CD4-positive, alpha-beta T cell (primary cell): Measurements from ENCODE around the gene COG5. TPM values are rescaled to one million over a fixed set of nuclear protein-coding genes. Genes with fewer than 3 reads are reported as not detected.

ENCODE experiments used
- ATAC-seq: fragments of 200-7000 bp; cut with Tn5 transposase; one replicate; pipeline ENCODE4 v1.10.0; 2022; ENCODE audit warnings: mild to moderate bottlenecking; ENCODE audit not compliant: poor library complexity
- CTCF ChIA-PET: fragments of 350-600 bp; sonication (Branson Sonifier 250); formaldehyde crosslinking; loops from one replicate; lab custom pipeline; 2021; ENCODE audit warnings: antibody characterized with exemption, inconsistent platforms; lab: Charles Lee
- POLR2A ChIA-PET: fragments of 350-600 bp; sonication (Branson Sonifier 250); formaldehyde crosslinking; loops from one replicate; lab custom pipeline; 2021; ENCODE audit warnings: antibody characterized with exemption, inconsistent platforms; lab: Charles Lee
- DNase-seq, 14 experiments: peaks; one replicate each; pipeline ENCODE4 v3.0.0-alpha.2; 2013 to 2020; ENCODE audit warnings: mixed read lengths in 2 of 14
- H3K27ac ChIP-seq, 2 donors: one replicate each; pipeline versions ENCODE4 v1.5.1 to v1.7.0; 2013; ENCODE audit warnings: low read length in 2 of 2, low read depth in 1 of 2, mild to moderate bottlenecking in 1 of 2
- H3K27me3 ChIP-seq, 2 experiments: 1 replicate in 1 of 2; 2 replicates in 1 of 2; pipeline versions ENCODE4 v1.6.1 to v1.7.0; 2013; ENCODE audit warnings: low read length in 2 of 2, control low read depth in 1 of 2, mild to moderate bottlenecking in 1 of 2, moderate library complexity in 1 of 2; ENCODE audit not compliant: insufficient read depth in 2 of 2, control insufficient read depth in 1 of 2
- H3K36me3 ChIP-seq: one replicate; pipeline ENCODE4 v1.6.1; 2013; ENCODE audit warnings: low read length, control low read depth; ENCODE audit not compliant: insufficient read depth
- H3K4me1 ChIP-seq: one replicate; pipeline ENCODE4 v1.6.1; 2013; ENCODE audit warnings: low read length, control low read depth; ENCODE audit not compliant: insufficient read depth
- H3K4me3 ChIP-seq: one replicate; pipeline ENCODE4 v1.5.1; 2013; ENCODE audit warnings: mild to moderate bottlenecking, low read length, moderate library complexity
- H3K9me3 ChIP-seq, 2 experiments: 1 replicate in 1 of 2; 2 replicates in 1 of 2; pipeline versions ENCODE4 v1.6.1 to v1.7.0; 2013; ENCODE audit warnings: low read length in 2 of 2, mild to moderate bottlenecking in 2 of 2, control low read depth in 1 of 2, moderate library complexity in 1 of 2; ENCODE audit not compliant: control insufficient read depth in 1 of 2, insufficient read depth in 1 of 2
- H3K27ac Mint-ChIP-seq: one replicate; pipeline ENCODE4 v1.8.0; 2020; ENCODE audit warnings: mixed read lengths
- H3K27me3 Mint-ChIP-seq: one replicate; pipeline ENCODE4 v1.8.0; 2021; ENCODE audit warnings: mixed read lengths
- H3K36me3 Mint-ChIP-seq: one replicate; pipeline ENCODE4 v1.8.0; 2021; ENCODE audit warnings: low read depth, mixed read lengths
- H3K4me1 Mint-ChIP-seq: one replicate; pipeline ENCODE4 v1.8.0; 2021; ENCODE audit warnings: low read depth, mixed read lengths
- H3K4me3 Mint-ChIP-seq: one replicate; pipeline ENCODE4 v1.8.0; 2020; ENCODE audit warnings: mild to moderate bottlenecking, mixed read lengths
- H3K9me3 Mint-ChIP-seq: one replicate; pipeline ENCODE4 v1.8.0; 2020; ENCODE audit warnings: mixed read lengths
- intact Hi-C, 2 experiments: fragments of 100-400 bp; cut with DNase I in 1 of 2; cut with micrococcal nuclease in 1 of 2; formaldehyde crosslinking; loops; one replicate each; pipeline versions ENCODE4 v1.15.1 to v1.9.0; 2023 to 2025; cut with DNase I, micrococcal nuclease
- total RNA-seq, 174 experiments: library from RNA in 2 of 174; stranded (reverse) in 2 of 174; gene quantifications; one replicate each; pipeline ENCODE4 v1.2.3 and lab custom pipeline; 2021 to 2026
- TF ChIP-seq, protein P1 (sequence below): fragments of 200-600 bp; IDR thresholded peaks from one replicate; pipeline ENCODE4 v1.8.0; 2022; ENCODE audit warnings: antibody characterized with exemption, mild to moderate bottlenecking

COG5 gene
- total RNA-seq, 2 experiments from 2014 or later = 43.4 to 44.5 TPM

DNA sequence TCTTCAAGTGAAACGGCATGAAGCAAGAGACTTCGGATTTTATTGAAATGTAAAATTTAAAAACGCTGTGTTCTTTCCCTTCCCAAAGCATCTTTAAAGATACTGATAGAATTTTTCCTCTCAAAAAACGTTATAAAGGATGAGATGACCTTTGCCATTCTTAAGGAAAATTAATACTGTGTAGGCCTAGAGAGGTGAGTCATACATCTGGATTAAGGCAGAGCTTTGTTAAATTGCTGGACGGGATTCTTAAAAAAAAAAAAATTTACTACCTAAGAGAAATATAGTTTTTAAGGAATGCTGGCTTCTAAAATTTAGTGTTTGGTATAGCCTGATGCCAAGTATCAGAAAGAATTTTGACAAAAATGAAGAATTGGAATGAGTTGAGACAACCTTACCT lies 401.2 kb downstream of the COG5 start:
- no peak overlapping the region for H3K27ac ChIP-seq
- no peaks in the 10 kb centered on the region for H3K4me1 ChIP-seq
- H3K27ac Mint-ChIP-seq = no peak overlapping the region
- TF ChIP-seq, protein P1, sequence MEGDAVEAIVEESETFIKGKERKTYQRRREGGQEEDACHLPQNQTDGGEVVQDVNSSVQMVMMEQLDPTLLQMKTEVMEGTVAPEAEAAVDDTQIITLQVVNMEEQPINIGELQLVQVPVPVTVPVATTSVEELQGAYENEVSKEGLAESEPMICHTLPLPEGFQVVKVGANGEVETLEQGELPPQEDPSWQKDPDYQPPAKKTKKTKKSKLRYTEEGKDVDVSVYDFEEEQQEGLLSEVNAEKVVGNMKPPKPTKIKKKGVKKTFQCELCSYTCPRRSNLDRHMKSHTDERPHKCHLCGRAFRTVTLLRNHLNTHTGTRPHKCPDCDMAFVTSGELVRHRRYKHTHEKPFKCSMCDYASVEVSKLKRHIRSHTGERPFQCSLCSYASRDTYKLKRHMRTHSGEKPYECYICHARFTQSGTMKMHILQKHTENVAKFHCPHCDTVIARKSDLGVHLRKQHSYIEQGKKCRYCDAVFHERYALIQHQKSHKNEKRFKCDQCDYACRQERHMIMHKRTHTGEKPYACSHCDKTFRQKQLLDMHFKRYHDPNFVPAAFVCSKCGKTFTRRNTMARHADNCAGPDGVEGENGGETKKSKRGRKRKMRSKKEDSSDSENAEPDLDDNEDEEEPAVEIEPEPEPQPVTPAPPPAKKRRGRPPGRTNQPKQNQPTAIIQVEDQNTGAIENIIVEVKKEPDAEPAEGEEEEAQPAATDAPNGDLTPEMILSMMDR = no peak
- ChIA-PET CTCF (interaction anchor here (1.3 kb wide), 1 partner anchor 15 kb away, joined by 5 read pairs; no protein-coding TSS in a partner anchor), POLR2A (no interaction called here)
- H3K36me3 Mint-ChIP-seq = no peaks in the 10 kb centered on the region
- no peaks in the 10 kb centered on the region for H3K9me3 ChIP-seq
- H3K36me3 ChIP-seq = no peaks in the 10 kb centered on the region
- H3K4me1 Mint-ChIP-seq = peaks cover 8% of the 10 kb centered on the region
- DNase-seq (no peak), ATAC-seq (no peak)
- H3K4me3 ChIP-seq = no peak overlapping the region
- H3K4me3 Mint-ChIP-seq = no peak overlapping the region
- intact Hi-C loops = loop anchor here in 1 of 2 experiments (10.0 kb wide), 1 partner anchor 298 kb away; the partner anchor contains the start of gene PIK3CG
- no peaks in the 10 kb centered on the region for H3K27me3 ChIP-seq
- no peaks in the 10 kb centered on the region for H3K27me3 Mint-ChIP-seq
- no peaks in the 10 kb centered on the region for H3K9me3 Mint-ChIP-seq

DNA sequence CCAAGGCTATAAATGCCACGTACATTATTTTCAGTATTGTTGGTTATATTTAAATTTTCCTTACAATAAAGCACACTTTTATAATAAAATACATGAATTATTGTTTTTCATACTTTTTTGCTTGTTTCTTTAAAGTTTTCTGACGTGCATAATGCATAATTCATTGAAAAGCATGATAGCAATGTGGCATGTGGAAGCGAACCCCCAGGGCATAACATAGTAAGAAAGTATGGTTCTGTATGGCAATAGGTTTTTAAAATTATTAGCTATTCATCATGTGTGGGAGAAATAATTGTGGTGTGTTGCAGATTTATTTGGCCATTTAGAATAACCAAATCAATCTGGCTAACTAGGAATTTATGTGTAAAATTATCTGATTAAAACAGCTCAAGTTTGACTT lies 402.3 kb downstream of the COG5 start:
- DNase-seq (no peak), ATAC-seq (no peak)
- no peaks in the 10 kb centered on the region for H3K36me3 Mint-ChIP-seq
- no peaks in the 10 kb centered on the region for H3K27me3 Mint-ChIP-seq
- CTCF ChIA-PET = interaction anchor here (1.3 kb wide), 1 partner anchor 14 kb away, joined by 5 read pairs; no protein-coding TSS in a partner anchor
- H3K4me1 Mint-ChIP-seq = peaks cover 4% of the 10 kb centered on the region
- no peak overlapping the region for H3K27ac ChIP-seq
- no peaks in the 10 kb centered on the region for H3K9me3 Mint-ChIP-seq
- no peak overlapping the region for H3K4me3 ChIP-seq
- TF ChIP-seq, protein P1 = no peak
- POLR2A ChIA-PET = no interaction called here
- H3K36me3 ChIP-seq = no peaks in the 10 kb centered on the region
- intact Hi-C loops = loop anchor here in 1 of 2 experiments (10.0 kb wide), 1 partner anchor 297 kb away; the partner anchor contains the start of gene PIK3CG
- H3K4me3 Mint-ChIP-seq = no peak overlapping the region
- H3K27me3 ChIP-seq = no peaks in the 10 kb centered on the region
- no peaks in the 10 kb centered on the region for H3K9me3 ChIP-seq
- H3K4me1 ChIP-seq = no peaks in the 10 kb centered on the region
- H3K27ac Mint-ChIP-seq = no peak overlapping the region

DNA sequence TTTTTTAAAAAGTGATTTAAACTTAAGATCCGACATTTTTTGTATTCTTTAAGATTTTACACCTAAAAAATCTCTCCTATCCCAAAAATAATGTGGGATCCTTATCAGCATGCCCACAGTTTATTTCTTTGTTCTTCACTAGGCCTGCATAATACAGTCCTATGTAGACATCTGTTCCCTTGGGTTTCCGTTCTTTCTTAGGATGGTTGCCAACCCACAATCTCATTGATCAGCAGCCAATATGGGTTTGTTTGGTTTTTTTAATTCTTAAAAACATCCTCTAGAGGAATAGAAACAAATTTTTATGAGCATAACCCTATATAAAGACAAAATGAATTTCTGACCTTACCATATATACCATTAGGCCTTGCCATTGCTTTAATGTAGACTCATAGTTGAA lies 403.3 kb downstream of the COG5 start:
- Histone ChIP-seq H3K4me1 (no peaks in the 10 kb centered on the region), H3K36me3 (no peaks in the 10 kb centered on the region), H3K9me3 (no peaks in the 10 kb centered on the region), H3K27me3 (no peaks in the 10 kb centered on the region), H3K27ac (no peak overlapping the region), H3K4me3 (no peak overlapping the region)
- Mint-ChIP-seq H3K4me1 (no peaks in the 10 kb centered on the region), H3K27ac (no peak overlapping the region), H3K27me3 (no peaks in the 10 kb centered on the region), H3K4me3 (no peak overlapping the region), H3K36me3 (no peaks in the 10 kb centered on the region), H3K9me3 (no peaks in the 10 kb centered on the region)
- TF ChIP-seq, protein P1 = no peak
- CTCF ChIA-PET = no interaction called here
- DNase-seq (no peak), ATAC-seq (no peak)
- intact Hi-C loops = loop anchor here in 1 of 2 experiments (10.0 kb wide), 1 partner anchor 296 kb away; the partner anchor contains the start of gene PIK3CG
- POLR2A ChIA-PET = no interaction called here
